Hepatocyte (in vitro differentiated cells): ENCODE data around the gene MCRIP2.

Source experiments
- EZH2 ChIP-seq: fragments of 200-600 bp; sonication (generic); IDR thresholded peaks from 2 replicates; pipeline ENCODE4 v1.6.1; 2016; ENCODE audit warnings: antibody characterized with exemption, mild to moderate bottlenecking, borderline replicate concordance
- EZH2phosphoT487 ChIP-seq: fragments of 200-600 bp; sonication (generic); IDR thresholded peaks from one replicate; pipeline ENCODE4 v1.6.1; 2018; ENCODE audit warnings: antibody characterized with exemption, mild to moderate bottlenecking, low read depth, moderate library complexity; ENCODE audit not compliant: unreplicated experiment, severe bottlenecking
- TF ChIP-seq, protein P1 (sequence below): fragments of 200-600 bp; sonication (generic); IDR thresholded peaks from 2 replicates; pipeline ENCODE4 v1.5.1; 2016; ENCODE audit warnings: antibody characterized with exemption, mild to moderate bottlenecking; ENCODE audit not compliant: poor library complexity

DNA sequence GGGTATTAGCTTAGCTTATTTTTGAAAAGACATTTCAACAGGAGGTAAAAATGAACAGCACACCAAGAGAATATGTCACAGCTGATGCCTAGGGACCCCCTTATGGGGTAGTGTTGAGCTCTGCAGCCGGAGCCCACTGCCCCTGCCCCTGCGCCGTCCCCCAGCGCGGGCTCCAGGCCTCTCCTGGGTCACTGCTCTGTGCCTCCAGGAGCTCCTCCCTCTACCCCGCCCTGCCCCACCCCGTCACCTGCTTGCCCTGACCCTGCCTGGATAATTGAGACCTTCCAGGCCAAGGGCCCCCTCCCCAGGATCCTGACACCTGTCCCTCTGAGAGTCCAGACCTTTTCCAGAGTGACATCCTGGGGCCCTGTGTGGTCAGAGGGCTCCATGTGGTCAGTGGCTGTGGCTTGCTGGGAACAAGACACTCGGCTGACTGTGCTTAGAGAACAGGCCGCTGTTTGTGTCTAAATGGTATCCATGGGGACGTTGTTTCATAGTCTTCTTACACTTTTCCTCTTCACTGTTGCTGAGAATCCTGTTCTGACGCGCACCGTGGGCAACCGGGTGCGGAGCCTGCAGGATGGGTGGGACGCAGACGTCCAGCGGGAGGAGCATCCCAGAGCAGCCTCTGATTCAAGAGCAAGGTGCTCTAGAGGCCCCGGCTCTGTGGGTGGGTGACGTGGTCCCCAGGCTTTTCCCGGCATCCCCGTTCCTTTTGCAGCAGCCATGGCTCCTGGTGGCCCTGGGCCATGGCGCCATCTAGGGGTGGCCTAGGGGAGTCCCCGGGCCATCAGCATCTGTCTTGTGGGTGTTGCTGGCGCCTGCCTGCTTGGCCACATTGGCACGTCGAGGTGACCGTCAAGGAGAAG lies 30.9 kb upstream of the MCRIP2 start:
- TF ChIP-seq, protein P1, sequence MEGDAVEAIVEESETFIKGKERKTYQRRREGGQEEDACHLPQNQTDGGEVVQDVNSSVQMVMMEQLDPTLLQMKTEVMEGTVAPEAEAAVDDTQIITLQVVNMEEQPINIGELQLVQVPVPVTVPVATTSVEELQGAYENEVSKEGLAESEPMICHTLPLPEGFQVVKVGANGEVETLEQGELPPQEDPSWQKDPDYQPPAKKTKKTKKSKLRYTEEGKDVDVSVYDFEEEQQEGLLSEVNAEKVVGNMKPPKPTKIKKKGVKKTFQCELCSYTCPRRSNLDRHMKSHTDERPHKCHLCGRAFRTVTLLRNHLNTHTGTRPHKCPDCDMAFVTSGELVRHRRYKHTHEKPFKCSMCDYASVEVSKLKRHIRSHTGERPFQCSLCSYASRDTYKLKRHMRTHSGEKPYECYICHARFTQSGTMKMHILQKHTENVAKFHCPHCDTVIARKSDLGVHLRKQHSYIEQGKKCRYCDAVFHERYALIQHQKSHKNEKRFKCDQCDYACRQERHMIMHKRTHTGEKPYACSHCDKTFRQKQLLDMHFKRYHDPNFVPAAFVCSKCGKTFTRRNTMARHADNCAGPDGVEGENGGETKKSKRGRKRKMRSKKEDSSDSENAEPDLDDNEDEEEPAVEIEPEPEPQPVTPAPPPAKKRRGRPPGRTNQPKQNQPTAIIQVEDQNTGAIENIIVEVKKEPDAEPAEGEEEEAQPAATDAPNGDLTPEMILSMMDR, result peak; percentile 49
- TF ChIP-seq EZH2 (no peak), EZH2phosphoT487 (no peak)
